Left lung (tissue), 10 donors: Measurements from ENCODE around the gene CSNK1G1. TPM values are rescaled to one million over a fixed set of nuclear protein-coding genes. Genes with fewer than 3 reads are reported as not detected.

Experiments
- ATAC-seq: fragments of 200-7000 bp; cut with Tn5 transposase; one replicate; pipeline ENCODE4 v1.9.1; 2020; ENCODE audit warnings: moderate library complexity
- DNase-seq, 4 donors: peaks; one replicate each; pipeline ENCODE4 v3.0.0-alpha.2; 2013 to 2020
- H3K27ac ChIP-seq, 2 donors: fragments of 200-600 bp; sonication (generic) in 1 of 2; one replicate each; pipeline versions ENCODE4 v1.5.0 to v1.8.0; 2020 to 2021
- H3K27me3 ChIP-seq, 2 donors: fragments of 200-600 bp; sonication (generic) in 1 of 2; one replicate each; pipeline versions ENCODE4 v1.5.0 to v1.8.0; 2020 to 2021
- H3K36me3 ChIP-seq, 2 donors: fragments of 200-600 bp; sonication (generic) in 1 of 2; one replicate each; pipeline versions ENCODE4 v1.5.0 to v1.8.0; 2020 to 2021
- H3K4me1 ChIP-seq, 2 donors: fragments of 200-600 bp; one replicate each; pipeline ENCODE4 v1.8.0; 2021
- H3K4me3 ChIP-seq, 2 donors: fragments of 200-600 bp; sonication (generic) in 1 of 2; one replicate each; pipeline versions ENCODE4 v1.5.0 to v1.8.0; 2020 to 2021; ENCODE audit warnings: mild to moderate bottlenecking in 1 of 2
- H3K9me3 ChIP-seq, 2 donors: fragments of 200-600 bp; sonication (generic) in 1 of 2; one replicate each; pipeline versions ENCODE4 v1.5.0 to v1.8.0; 2020 to 2021
- CTCF ChIP-seq, 2 donors: fragments of 200-600 bp; sonication (generic) in 1 of 2; IDR thresholded peaks; one replicate each; pipeline versions ENCODE4 v1.5.0 to v1.8.0; 2021; ENCODE audit warnings: antibody characterized with exemption in 2 of 2
- intact Hi-C, 2 donors: fragments of 100-400 bp; cut with DNase I; formaldehyde crosslinking; loops; one replicate each; pipeline versions ENCODE4 v1.11.2 to v1.14.2; 2022
- polyA plus RNA-seq, 6 donors: library from polyadenylated mRNA; unstranded; fragments of 120-200 nt; gene quantifications; one replicate each; pipeline ENCODE4 v1.2.1, GENCODE V29; 2013; ENCODE audit not compliant: insufficient read length in 6 of 6
- total RNA-seq, 2 donors: library from RNA; stranded (reverse); fragmentation: NEBNext Ultra II Directional; extraction: Animal tissue kit (Norgen Biotek cat#: 25700); gene quantifications; one replicate each; pipeline ENCODE4 v1.2.1, GENCODE V29; 2021
- donor health status: DM: no; HTN: yes; CAD: no.
- donor health status: DM: no; HTN: no; CAD: no.

Gene CSNK1G1
- total and polyA plus RNA-seq, 8 donors: 17.7 to 23.1 (median 20.5) TPM

GRCh38 chr15:64286473-64286872 is 69.5 kb downstream of the CSNK1G1 start:
- Histone ChIP-seq H3K27me3 (no peaks in the 10 kb centered on the region), H3K9me3 (no peaks in the 10 kb centered on the region), H3K36me3 (no peaks in the 10 kb centered on the region), H3K27ac (no peak overlapping the region), H3K4me3 (no peak overlapping the region), H3K4me1 (peaks cover 5 to 14% of the 10 kb centered on the region in 2 donors)
- intact Hi-C loops: no loop called here
- DNase-seq (no peak), ATAC-seq (no peak)
- TF ChIP-seq CTCF (IDR thresholded peaks at IDR 0.05): no peak

GRCh38 chr15:64285871-64286270 is 70.1 kb downstream of the CSNK1G1 start:
- TF ChIP-seq CTCF (IDR thresholded peaks at IDR 0.05): no peak
- Histone ChIP-seq H3K27me3 (no peaks in the 10 kb centered on the region), H3K36me3 (no peaks in the 10 kb centered on the region), H3K4me1 (peaks cover 5 to 14% of the 10 kb centered on the region in 2 donors), H3K9me3 (no peaks in the 10 kb centered on the region), H3K27ac (no peak overlapping the region), H3K4me3 (no peak overlapping the region)
- intact Hi-C loops: no loop called here
- DNase-seq (no peak), ATAC-seq (no peak)

GRCh38 chr15:64285150-64285549 is 70.8 kb downstream of the CSNK1G1 start:
- intact Hi-C loops: no loop called here
- no peaks in the 10 kb centered on the region for H3K36me3 ChIP-seq
- no peak overlapping the region for H3K27ac ChIP-seq
- DNase-seq (no peak), ATAC-seq (no peak)
- H3K9me3 ChIP-seq: no peaks in the 10 kb centered on the region
- H3K27me3 ChIP-seq: no peaks in the 10 kb centered on the region
- H3K4me1 ChIP-seq: peaks cover 5 to 14% of the 10 kb centered on the region in 2 donors
- no peak overlapping the region for H3K4me3 ChIP-seq
- TF ChIP-seq CTCF (IDR thresholded peaks at IDR 0.05): no peak

- ATAC-seq (peak; percentile 56), DNase-seq (no peak)
- peaks cover 0 to 6% of the 10 kb centered on the region in 2 donors for H3K36me3 ChIP-seq
- no peak overlapping the region for H3K4me3 ChIP-seq
- no peaks in the 10 kb centered on the region for H3K9me3 ChIP-seq
- H3K27ac ChIP-seq: peak overlapping the region in 1 of 2 donors; percentile 13
- TF ChIP-seq CTCF (IDR thresholded peaks at IDR 0.05): no peak
- no peaks in the 10 kb centered on the region for H3K27me3 ChIP-seq
- peaks cover 5 to 14% of the 10 kb centered on the region in 2 donors for H3K4me1 ChIP-seq
- intact Hi-C loops: no loop called here
Observed at GRCh38 chr15:64284042-64284441, 71.9 kb downstream of the CSNK1G1 start.

GRCh38 chr15:64282701-64283100 is 73.3 kb downstream of the CSNK1G1 start:
- H3K27me3 ChIP-seq: no peaks in the 10 kb centered on the region
- H3K4me3 ChIP-seq: no peak overlapping the region
- no peak for TF ChIP-seq CTCF (IDR thresholded peaks at IDR 0.05)
- DNase-seq: no peak
- no peak overlapping the region for H3K27ac ChIP-seq
- ATAC-seq: no peak
- peaks cover 5 to 14% of the 10 kb centered on the region in 2 donors for H3K4me1 ChIP-seq
- intact Hi-C loops: no loop called here
- no peaks in the 10 kb centered on the region for H3K9me3 ChIP-seq
- peaks cover 0 to 10% of the 10 kb centered on the region in 2 donors for H3K36me3 ChIP-seq
